Ectodermal cell (in vitro differentiated cells): Measurements from ENCODE around the gene TSPAN5.

Experiments
- H3K27ac ChIP-seq: 2 replicates; pipeline ENCODE4 v1.7.0; 2013; ENCODE audit warnings: mild to moderate bottlenecking, low read depth, low read length; ENCODE audit not compliant: insufficient read depth, poor library complexity, severe bottlenecking
- H3K27me3 ChIP-seq: 2 replicates; pipeline ENCODE4 v1.7.0; 2013; ENCODE audit warnings: mild to moderate bottlenecking, low read length; ENCODE audit not compliant: insufficient read depth, control insufficient read depth, poor library complexity, severe bottlenecking
- H3K36me3 ChIP-seq: one replicate; pipeline ENCODE4 v1.7.0; 2013; ENCODE audit warnings: low read length; ENCODE audit not compliant: control insufficient read depth, insufficient read depth
- H3K4me1 ChIP-seq: one replicate; pipeline ENCODE4 v1.7.0; 2013; ENCODE audit warnings: low read length; ENCODE audit not compliant: control insufficient read depth, insufficient read depth
- H3K4me3 ChIP-seq: 2 replicates; pipeline ENCODE4 v1.7.0; 2013; ENCODE audit warnings: low read depth, low read length, control low read depth; ENCODE audit not compliant: insufficient read depth
- H3K9me3 ChIP-seq: 2 replicates; pipeline ENCODE4 v1.7.0; 2013; ENCODE audit warnings: mild to moderate bottlenecking, low read length, moderate library complexity; ENCODE audit not compliant: control insufficient read depth
- WGBS, 2 experiments: methylation state at CpG; one replicate each; pipeline ENCODE4 v1.1.7; 2013; ENCODE audit warnings: missing lambda C conversion rate in 2 of 2; 5-methylcytosine and 5-hydroxymethylcytosine counted together

Gene TSPAN5

DNA sequence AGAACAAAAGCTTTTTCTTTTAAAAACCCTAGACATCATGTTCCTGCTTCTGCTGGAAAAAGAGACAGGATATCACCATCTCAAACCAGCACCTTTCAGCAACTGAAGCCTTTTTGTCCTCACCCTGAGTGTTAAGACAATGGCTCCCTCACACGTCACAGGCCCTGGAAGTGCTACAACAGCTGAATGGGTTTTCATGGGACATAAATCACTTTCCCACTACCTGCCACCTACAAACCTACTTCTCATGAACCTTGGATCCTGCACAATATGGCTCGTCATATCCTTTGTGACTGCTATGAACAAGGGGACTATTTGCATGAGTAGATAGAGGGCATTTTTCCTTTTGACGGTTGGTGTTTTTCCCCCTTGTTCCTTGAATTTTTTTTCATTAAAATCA lies 93.6 kb downstream of the TSPAN5 start:
- H3K27me3 ChIP-seq: no peaks in the 10 kb centered on the region
- H3K4me1 ChIP-seq: peaks cover 8% of the 10 kb centered on the region
- no peak overlapping the region for H3K4me3 ChIP-seq
- H3K9me3 ChIP-seq: no peaks in the 10 kb centered on the region
- H3K36me3 ChIP-seq: no peaks in the 10 kb centered on the region
- 28 to 67% methylated on average over 1 to 3 of the region's 3 CpGs for WGBS, 2 experiments
- H3K27ac ChIP-seq: no peak overlapping the region

DNA sequence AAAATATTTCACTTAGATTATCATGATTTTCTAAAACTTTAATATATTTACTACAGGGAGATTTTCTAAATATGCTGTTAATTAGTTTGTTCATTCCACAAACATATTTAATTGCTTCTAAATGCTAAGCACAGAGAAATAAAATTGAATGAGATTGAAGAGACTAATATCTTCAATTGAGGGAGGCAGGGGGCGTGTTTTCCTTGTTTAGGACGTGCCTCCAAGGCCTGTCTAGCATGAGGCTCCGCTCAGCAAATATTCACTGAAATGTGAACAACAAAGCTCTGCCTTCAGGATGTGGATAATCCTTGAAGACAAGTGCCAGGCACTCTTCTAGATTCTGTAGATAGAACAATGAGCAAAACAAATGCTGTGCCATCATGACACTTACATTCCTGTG lies 98.1 kb downstream of the TSPAN5 start:
- peaks cover 13% of the 10 kb centered on the region for H3K4me1 ChIP-seq
- H3K9me3 ChIP-seq: no peaks in the 10 kb centered on the region
- 73 to 83% methylated on average over 3 of the region's 3 CpGs for WGBS, 2 experiments
- H3K4me3 ChIP-seq: no peak overlapping the region
- H3K27ac ChIP-seq: no peak overlapping the region
- no peaks in the 10 kb centered on the region for H3K36me3 ChIP-seq
- no peaks in the 10 kb centered on the region for H3K27me3 ChIP-seq

GRCh38 chr4:98558471-98559169 lies 99.8 kb downstream of the TSPAN5 start:
- no peaks in the 10 kb centered on the region for H3K27me3 ChIP-seq
- H3K4me1 ChIP-seq: peaks cover 19% of the 10 kb centered on the region
- 28 to 36% methylated on average over 6 of the region's 6 CpGs for WGBS, 2 experiments
- H3K27ac ChIP-seq: no peak overlapping the region
- no peaks in the 10 kb centered on the region for H3K36me3 ChIP-seq
- H3K9me3 ChIP-seq: no peaks in the 10 kb centered on the region
- no peak overlapping the region for H3K4me3 ChIP-seq

- Histone ChIP-seq H3K36me3 (no peaks in the 10 kb centered on the region), H3K4me1 (peaks cover 19% of the 10 kb centered on the region), H3K4me3 (no peak overlapping the region), H3K9me3 (no peaks in the 10 kb centered on the region), H3K27me3 (no peaks in the 10 kb centered on the region), H3K27ac (no peak overlapping the region)
- WGBS, 2 experiments: 74 to 77% methylated on average over 7 of the region's 7 CpGs
Observed at GRCh38 chr4:98557194-98557892, 101.1 kb downstream of the TSPAN5 start.

DNA sequence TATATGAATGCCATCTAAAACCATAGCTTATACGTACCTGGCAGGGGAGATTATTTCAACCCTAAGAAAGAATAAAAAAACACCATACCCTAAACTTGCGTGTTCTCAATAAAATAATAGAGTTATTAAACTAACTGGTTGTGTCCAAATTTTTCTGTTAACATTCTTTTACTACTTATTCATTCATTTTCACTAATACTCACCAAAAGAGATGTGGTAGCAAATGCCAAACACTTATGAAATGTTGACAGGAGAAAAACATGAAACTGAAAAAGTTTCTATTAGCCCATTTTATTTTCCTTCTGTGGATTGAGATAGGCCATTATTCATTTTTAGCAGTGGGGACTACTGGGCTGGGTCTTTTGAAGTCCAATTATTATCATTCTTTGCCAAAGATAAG lies 102.0 kb downstream of the TSPAN5 start:
- no peaks in the 10 kb centered on the region for H3K36me3 ChIP-seq
- 86 to 100% methylated on average over 1 of the region's 2 CpGs for WGBS, 2 experiments
- peaks cover 19% of the 10 kb centered on the region for H3K4me1 ChIP-seq
- no peaks in the 10 kb centered on the region for H3K9me3 ChIP-seq
- no peak overlapping the region for H3K4me3 ChIP-seq
- H3K27ac ChIP-seq: no peak overlapping the region
- no peaks in the 10 kb centered on the region for H3K27me3 ChIP-seq

DNA sequence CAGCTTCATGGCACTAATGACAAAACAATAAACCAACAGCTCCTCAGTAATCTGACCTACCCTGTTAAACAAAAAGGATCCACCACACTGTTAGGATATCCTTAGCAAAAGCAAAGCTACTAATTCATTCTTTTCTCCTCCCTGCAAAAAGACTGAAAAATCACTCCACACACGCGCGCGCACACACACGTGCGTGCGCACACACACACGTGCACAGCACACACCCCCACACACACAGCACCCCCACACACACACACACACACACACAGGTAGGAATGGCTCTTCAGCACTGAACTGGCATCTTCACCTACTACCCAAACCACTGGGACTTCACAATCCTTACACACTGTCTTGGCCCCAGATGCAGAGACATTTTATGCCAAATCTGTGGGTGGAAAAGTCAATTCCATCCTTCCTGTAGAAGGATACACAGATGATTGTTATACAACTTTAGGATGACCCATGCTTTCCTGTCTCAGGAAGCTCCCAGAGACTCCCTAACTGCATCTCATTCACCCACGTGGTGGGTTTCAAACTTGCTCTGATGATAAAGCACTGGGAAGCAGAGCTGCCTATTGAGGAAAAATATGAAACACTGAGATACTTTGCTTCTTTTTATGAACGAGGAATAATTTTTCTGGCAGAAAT lies 102.5 kb downstream of the TSPAN5 start:
- H3K27me3 ChIP-seq: no peaks in the 10 kb centered on the region
- no peaks in the 10 kb centered on the region for H3K9me3 ChIP-seq
- H3K27ac ChIP-seq: no peak overlapping the region
- 84 to 86% methylated on average over 10 of the region's 10 CpGs for WGBS, 2 experiments
- peaks cover 19% of the 10 kb centered on the region for H3K4me1 ChIP-seq
- H3K4me3 ChIP-seq: no peak overlapping the region
- no peaks in the 10 kb centered on the region for H3K36me3 ChIP-seq

DNA sequence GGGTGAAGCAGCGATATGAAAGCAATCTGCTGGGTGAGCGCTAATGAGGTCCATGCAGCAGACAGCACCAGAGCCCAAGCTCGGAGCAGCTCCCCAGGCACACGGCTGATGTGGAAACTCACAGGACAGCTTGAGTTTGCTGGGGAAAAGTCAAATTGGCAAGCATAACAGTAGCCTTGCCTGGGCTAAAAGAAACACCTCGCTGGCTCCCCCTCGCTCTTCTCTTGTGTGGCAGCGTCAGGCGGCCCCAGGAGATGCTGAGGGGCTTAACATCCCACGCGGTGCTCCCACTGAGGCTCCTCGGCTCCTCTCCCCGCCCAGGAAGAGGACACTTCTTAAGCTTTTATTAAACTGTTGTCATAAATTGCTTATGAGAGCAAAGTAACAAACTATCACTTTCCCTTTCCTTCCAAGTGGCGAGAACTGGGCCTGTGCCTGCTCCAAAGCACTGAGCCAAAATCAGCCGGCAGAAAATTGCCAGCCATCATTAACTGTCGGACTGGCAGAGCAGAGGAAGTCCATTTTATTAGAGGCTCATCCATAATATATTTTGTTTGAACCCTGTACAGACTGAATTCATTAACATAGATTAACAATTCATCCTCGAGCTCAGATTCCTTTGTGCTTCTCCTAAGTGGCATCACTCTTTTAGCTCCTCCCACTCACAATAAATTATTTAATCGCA lies 111.4 kb downstream of the TSPAN5 start:
- H3K9me3 ChIP-seq: no peaks in the 10 kb centered on the region
- H3K4me1 ChIP-seq: peaks cover 5% of the 10 kb centered on the region
- H3K4me3 ChIP-seq: no peak overlapping the region
- WGBS, 2 experiments: 61 to 63% methylated on average over 15 to 17 of the region's 17 CpGs
- H3K27ac ChIP-seq: peak overlapping the region; percentile 47
- H3K36me3 ChIP-seq: no peaks in the 10 kb centered on the region
- H3K27me3 ChIP-seq: no peaks in the 10 kb centered on the region

- no peaks in the 10 kb centered on the region for H3K36me3 ChIP-seq
- H3K9me3 ChIP-seq: no peaks in the 10 kb centered on the region
- H3K27me3 ChIP-seq: no peaks in the 10 kb centered on the region
- H3K4me1 ChIP-seq: peaks cover 5% of the 10 kb centered on the region
- 72 to 83% methylated on average over 3 of the region's 3 CpGs for WGBS, 2 experiments
- no peak overlapping the region for H3K27ac ChIP-seq
- no peak overlapping the region for H3K4me3 ChIP-seq
Observed at GRCh38 chr4:98544818-98545414, 113.5 kb downstream of the TSPAN5 start.

DNA sequence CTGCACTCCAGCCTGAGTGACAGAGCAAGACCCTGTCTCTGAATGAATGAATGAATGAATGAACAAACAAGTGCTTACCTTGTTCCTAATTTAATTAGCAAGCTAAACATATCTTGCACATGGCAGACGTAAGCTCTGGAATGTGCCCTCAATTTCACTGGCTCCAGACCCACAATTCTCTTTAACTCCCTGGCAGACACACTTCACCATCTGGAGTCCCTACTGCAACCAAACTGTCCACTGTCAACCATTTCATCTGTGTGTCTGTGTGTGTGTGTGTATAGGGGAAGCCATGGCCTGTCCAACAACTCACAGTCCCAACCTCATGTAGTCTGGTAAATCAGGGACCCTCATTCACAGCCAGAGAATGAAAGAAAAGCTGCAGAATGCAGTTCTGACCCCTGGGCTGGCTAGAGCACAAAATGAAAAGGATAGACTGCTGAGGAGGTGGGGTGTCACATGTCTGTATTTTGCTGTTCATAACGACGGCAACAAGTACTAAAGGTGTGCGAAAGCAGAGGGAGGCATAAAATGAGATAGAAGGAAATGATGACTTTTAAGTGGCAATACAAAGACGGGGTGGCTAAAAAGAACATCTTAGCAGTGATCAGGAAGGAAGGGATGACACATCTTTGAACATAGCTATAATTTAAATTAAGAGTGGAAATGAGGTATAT lies 114.1 kb downstream of the TSPAN5 start:
- H3K9me3 ChIP-seq: no peaks in the 10 kb centered on the region
- H3K4me3 ChIP-seq: no peak overlapping the region
- H3K36me3 ChIP-seq: no peaks in the 10 kb centered on the region
- 91 to 94% methylated on average over 5 of the region's 5 CpGs for WGBS, 2 experiments
- H3K27ac ChIP-seq: no peak overlapping the region
- peaks cover 5% of the 10 kb centered on the region for H3K4me1 ChIP-seq
- no peaks in the 10 kb centered on the region for H3K27me3 ChIP-seq
